HL-60/S4 treated with retinoic acid at 250 ng/mL for 4 days and 3 days (cell line): ENCODE measurements around the gene C1RL.
"Not testable (repeated sequence)": the region's sequence is repeated elsewhere in the genome, so short reads cannot be mapped to it uniquely, and the experiment has no call there.

Source experiments
- in situ Hi-C: fragments of 300-500 bp; cut with MboI; formaldehyde crosslinking; loops from 2 replicates; pipeline ENCODE4 v1.7.0; 2022; ENCODE audit warnings: low sequenced_read_pairs

C1RL gene

DNA sequence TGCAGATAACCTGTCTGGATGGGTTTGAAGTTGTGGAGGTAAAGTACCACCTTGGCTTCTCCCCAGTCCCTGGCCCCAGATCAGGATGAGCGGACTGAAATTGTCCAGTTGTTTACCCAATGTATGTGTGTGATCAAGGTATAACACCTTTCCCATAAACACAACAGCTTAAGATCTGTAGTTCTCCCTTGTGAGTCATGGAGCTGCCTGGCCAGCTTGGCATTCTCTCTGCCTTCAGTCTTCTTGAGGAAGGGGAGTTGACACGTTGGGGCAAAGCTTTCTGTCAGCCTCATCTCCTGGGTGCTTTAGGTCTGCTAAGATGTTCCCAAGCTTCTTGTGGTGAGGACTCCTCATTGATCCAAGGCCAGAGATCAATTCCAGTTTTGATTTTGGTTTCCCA is 42.4 kb downstream of the C1RL start:
- in situ Hi-C loops: no loop called here

DNA sequence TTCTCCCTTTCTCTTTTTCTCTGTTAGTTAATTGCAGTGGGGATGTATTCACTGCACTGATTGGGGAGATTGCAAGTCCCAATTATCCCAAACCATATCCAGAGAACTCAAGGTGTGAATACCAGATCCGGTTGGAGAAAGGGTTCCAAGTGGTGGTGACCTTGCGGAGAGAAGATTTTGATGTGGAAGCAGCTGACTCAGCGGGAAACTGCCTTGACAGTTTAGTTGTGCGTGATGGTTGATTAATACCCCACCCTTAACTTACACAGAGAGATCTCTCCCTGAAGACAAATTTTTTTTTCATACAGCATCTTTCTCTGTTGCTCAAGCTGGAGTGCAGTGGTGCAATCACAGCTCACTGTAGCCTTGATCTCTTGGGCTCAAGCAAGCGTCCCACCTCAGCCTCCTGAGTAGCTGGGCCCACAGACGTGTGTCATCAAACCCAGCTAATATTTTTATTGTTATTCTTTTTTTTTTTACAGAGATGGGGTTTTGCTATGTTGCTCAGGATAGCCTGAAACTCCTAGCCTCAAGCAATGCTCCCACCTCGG is 43.9 kb downstream of the C1RL start:
- in situ Hi-C loops: no loop called here

DNA sequence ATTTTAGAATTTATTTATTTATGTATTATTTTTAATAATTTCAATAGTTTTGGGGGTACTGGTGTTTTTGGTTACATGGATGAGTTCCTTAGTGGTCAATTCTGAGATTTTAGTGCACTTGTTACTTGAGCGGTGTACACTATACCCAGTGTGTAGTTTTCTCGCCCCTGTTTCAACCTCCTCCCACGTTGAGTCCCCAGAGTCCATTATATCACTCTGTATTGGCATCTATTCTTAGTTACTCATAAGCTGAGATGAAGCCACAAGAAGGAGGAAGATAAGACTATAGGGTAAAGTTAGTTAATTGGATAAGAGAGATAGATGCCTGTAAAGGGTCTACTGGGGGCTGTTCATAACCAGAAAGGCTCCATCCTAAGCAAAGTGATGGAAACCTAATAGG is 44.5 kb downstream of the C1RL start:
- in situ Hi-C loops: no loop called here

DNA sequence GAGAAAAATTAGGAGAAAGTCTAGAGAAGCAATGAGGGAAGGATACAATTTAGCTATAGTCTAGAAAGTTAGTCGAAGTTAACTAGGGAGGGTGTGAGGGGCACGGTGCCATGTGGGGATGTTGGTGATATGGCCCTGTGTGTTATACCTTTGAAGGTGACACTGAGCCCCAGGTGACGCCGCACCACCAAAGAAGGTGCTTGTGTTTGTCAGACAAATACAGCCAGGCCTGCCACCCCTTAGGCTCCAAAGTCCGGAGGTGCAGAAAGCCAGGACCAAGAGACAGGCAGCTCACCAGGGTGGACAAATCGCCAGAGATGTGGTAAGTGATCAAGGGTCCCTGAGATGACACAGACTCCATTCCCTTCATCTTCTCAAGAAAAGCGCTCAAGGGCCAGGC is 47.4 kb downstream of the C1RL start:
- in situ Hi-C loops: no loop called here

DNA sequence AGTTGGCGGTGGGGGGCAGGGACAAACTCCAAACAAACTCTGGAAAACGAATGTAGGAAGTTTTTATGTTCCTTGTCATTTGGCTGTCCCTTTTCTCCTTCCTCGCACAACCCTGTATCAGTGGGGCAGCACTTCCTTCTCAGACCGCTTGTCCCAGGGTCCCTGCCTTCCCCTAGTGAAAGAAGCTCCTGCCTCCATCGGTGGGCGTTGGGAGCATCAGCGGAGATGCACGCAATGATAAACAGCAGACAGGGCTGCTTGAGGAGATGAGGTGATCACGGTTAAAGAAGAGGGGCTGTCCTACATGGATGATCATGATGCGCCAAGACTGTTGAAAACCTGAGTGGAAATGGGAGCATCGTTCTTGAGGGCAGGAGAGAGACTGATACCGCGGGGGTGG is 47.9 kb downstream of the C1RL start:
- in situ Hi-C loops: no loop called here

DNA sequence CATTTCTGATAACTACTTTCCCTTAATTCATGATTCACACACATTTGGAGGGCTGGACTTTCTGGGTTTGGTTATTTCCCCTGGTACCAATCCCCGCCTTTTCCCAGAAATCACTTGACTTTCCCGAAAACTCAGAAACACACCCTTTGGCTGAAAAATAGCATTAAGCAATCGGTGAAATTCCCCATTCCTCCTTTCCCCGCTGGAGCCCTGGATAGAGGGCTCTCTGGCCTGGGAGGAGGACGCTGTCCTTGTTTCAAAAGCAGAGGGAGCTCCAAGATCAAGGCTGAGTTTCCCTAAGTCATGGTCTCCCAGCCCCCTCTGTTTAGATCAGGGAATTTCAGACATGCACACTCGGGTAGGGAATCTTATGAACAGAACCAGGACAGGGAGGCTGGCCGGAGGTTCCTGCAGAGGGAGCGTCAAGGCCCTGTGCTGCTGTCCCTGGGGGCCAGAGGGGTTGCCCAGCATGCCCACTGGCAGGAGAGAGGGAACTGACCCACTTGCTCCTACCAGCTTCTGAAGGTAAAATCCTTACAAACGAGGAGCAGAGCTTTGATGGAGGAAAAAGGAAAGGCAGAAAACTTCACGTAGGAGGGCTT is 48.6 kb downstream of the C1RL start, which contains the start of gene C1S:
Gene C1S (plus strand): TSS at position 366 of the 602 bp plus-strand sequence. CDS start 1,195 bp downstream, outside the sequence.
- in situ Hi-C loops: no loop called here

DNA sequence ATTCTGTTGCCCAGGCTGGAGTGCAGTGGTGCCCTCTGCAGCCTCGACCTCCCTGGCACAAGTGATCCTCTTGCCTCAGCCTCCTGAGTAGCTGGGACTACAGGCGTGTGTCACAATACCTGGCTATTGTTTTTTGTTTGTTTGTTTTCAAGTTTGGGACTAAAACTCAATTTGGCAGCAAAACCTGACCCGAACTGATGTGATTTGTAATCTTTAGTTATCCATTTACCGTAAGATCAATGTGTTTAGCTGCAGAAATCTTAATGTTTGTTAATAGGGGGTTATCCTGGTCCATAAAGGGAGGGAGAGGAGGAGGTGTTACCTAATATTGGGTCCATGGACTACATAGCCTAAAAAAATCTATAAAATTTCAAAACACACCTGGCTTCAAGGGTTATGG is 49.2 kb downstream of the C1RL start:
- in situ Hi-C loops: no loop called here

DNA sequence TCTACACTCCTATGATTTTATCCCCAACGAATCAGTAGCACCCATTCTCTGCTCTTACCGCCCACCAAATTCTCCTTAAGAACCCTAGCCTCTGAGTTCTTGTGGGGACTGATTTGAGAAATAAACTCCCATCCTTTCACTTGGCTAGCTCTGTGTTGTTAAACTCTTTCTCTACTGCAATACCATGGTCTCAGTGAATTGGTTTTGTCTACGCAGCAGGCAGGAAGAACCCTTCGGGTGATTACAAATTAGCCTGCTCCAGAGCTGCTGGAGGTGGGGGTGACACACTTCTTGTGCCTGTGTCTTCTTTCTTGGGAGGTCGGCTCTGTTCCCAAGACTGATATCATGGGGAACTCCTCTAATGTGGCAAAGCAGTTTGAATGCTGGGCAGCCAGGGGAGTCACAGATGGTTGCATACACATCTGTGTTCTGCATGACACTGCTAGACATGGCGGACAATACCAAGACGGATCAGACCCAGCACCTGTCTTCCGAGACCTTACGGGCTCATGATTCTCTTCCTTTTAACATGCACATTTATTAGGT is 50.1 kb downstream of the C1RL start:
- in situ Hi-C loops: no loop called here

DNA sequence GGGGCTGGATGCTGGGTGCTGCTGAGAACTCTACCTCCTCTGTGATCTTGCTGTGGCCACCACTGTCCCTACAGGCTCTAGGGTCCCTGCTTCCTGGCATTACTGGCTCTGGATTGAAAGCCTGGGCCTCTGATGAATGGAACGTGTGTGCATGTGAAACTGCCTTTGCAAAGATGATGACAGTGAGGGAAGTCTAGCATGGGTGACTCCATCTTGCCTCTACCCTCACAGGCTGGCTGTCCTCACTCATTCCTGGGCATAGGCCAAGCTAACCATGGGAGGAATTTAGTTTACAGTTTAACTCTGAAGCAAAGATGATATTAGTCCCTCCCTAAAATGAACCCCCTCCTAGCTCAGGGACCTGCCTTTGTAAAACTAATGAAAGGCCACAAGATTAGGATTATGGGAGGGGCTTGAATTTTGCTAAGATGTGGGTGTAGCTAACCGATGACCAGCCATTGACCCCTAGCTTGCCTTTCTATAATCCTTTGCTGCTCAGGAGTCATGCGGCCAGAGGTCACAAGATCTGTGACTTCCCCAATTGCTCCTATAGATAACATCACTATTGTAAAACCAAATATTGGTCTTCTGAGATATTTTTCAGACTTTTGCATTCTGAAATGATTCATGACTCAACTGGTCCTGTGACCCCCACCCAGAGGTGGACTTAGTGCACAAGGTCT is 50.7 kb downstream of the C1RL start:
- in situ Hi-C loops: no loop called here

DNA sequence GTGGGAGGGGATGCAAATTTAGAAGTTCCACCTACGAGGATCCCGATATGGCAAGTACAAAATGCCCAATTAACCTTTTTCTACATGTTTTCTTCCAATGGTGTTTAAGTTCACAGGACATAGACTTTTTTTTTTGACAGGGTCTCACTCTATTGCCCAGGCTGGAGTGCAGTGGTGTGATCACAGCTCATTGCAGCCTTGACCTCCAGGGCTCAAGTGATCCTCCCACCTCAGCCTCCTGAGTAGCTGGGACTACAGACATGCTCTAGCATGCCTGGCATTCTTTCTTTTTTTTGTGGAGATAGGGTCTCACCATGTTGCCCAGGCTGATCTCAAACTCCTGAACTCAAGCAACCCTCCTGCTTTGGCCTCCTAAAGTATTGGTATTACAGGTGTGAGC is 53.3 kb downstream of the C1RL start:
- in situ Hi-C loops: not testable (repeated sequence)

DNA sequence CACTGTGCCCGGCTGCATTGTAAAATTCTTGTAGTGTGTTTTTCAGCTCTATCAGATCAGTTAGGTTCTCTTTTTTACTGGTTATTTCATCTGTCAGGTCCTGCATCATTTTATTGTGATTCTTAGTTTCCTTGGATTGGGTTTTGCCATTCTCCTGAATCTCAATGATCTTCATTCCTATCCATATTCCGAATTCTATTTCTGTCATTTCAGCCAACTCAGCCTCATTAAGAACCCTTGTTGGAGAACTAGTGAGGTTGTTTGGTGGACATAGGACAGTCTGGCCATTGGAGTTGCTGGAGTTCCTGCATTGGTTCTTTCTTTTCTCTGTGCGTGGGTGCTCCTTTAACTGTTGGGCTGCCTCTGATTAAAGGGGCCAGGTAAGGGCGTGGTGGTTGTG is 54.1 kb downstream of the C1RL start:
- in situ Hi-C loops: no loop called here

DNA sequence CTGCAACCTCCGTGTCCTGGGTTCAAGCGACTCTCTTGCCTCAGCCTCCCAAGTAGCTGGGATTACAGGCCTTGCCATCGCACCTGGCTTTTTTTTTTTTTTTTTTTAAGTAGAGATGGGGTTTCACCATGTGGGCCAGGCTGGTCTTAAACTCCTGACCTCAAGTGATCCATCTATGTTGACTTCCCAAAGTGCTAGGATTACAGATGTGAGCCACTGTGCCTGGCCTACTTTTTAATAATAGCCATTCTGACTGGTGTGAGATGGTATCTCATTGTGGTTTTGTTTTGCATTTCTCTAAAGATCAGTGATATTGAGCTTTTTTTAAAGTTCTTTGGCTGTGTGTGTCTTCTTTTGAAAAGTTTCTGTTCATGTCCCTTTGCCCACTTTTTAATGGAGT is 59.0 kb downstream of the C1RL start:
- in situ Hi-C loops: not testable (repeated sequence)

DNA sequence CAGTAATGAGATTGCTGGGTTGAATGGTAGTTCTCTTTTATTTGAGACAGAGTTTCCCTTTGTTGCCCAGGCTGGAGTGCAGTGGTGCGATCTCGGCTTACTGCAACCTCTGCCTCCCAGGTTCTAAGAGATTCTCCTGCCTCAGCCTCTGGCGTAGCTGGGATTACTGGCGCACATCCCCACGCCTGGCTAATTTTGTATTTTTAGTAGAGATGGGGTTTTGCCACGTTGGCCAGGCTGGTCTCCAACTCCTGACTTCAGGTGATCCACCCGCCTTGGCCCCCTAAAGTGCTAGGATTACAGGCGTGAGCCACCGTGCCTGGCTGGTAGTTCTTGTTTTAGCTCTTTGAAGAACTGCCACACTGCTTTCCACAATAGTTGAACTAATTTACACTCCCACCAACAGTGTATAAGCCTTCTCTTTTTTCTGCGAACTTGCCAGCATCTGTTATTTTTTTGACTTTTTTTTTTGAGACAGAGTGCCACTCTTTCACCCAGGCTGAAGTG is 59.5 kb downstream of the C1RL start:
- in situ Hi-C loops: not testable (repeated sequence)

DNA sequence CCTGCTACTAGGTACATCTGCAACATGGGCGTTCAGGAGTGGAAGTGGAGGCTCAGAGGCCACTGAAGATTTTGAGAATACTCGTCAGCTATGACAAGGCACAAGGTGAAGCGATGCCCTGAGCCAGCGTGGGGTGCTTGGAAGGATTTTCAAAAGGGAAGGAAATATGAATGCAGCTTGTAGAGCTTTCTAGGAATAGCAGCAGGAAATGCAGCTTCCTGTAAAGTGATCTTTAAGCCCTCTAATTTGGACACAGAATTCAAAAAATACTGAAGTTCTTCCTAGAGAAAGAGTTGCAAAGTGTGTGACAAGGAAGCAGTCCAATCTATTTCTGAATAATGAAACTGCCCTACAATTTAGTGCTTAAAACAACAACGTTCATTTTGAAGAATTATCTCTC is 61.7 kb downstream of the C1RL start:
- in situ Hi-C loops: no loop called here

DNA sequence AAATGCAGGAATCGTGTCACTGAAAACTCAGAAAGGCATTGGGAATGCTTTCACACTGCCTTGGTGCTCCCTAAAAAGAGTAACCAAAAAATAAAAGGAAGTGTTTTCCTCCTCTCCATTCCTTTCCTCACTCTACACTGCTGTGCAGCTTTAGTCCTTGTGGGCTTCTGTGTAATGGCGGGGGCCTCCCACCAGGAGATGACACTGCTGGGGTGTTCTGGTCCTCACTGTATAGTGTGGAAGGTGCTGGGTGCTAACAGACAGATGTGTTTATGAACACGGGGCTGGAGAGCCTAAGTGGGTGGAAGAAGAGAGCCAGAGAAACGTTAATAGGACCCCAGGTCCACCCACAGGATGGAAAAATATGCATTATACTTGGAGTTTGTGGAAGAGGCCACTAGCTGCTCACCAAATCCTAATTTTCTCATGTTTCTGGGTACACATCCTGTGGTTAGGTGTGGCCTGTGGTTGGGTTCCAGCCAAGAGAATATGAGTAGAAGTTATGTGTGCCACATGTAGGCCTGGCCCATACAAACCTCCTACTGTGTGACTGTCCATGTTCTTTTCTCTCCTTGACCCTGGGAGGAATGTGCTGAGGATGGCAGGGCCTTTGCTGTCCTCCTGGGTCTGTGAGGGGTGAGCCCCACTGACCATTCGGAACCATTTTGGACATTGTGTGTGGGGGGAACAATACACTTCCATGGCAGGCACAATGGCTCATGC is 62.5 kb downstream of the C1RL start:
- in situ Hi-C loops: no loop called here

DNA sequence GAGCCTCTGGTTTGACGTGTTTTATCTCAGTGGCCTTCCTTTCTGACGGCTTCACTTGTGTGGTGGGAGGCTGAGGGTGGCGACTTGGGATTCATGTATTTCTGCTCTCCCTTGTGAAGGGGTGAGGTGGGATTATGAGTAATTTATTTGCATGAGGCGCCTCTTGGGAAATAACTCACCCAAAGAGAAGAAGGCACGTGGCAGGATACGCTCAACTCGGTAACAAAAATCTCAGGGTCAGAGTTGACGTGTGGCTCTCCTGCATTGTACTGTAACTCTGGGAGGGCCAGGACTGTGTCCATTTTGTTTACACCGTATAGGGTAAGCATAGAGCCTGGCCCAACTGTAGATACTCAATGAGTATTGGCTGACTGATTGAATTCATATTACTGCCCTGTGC is 63.1 kb downstream of the C1RL start:
- in situ Hi-C loops: no loop called here
